Glutamatergic neuron (in vitro differentiated cells): Measurements from ENCODE around the gene CD34. TPM values are rescaled to one million over a fixed set of nuclear protein-coding genes. Genes with fewer than 3 reads are reported as not detected.

Experiments
- DNase-seq: peaks from one replicate; pipeline ENCODE4 v3.0.0; 2022
- H3K27ac Mint-ChIP-seq: one replicate; pipeline ENCODE4 v1.8.0; 2020; ENCODE audit warnings: mild to moderate bottlenecking, mixed read lengths, inconsistent platforms; ENCODE audit not compliant: unreplicated experiment
- H3K27me3 Mint-ChIP-seq: one replicate; pipeline ENCODE4 v1.8.0; 2020; ENCODE audit warnings: mild to moderate bottlenecking, moderate library complexity, mixed read lengths, inconsistent platforms; ENCODE audit not compliant: unreplicated experiment
- H3K36me3 Mint-ChIP-seq: one replicate; pipeline ENCODE4 v1.8.0; 2020; ENCODE audit warnings: mild to moderate bottlenecking, mixed read lengths, inconsistent platforms; ENCODE audit not compliant: unreplicated experiment
- H3K4me1 Mint-ChIP-seq: one replicate; pipeline ENCODE4 v1.8.0; 2020; ENCODE audit warnings: mild to moderate bottlenecking, low read depth, mixed read lengths, inconsistent platforms; ENCODE audit not compliant: unreplicated experiment
- H3K4me3 Mint-ChIP-seq: one replicate; pipeline ENCODE4 v1.8.0; 2020; ENCODE audit warnings: mild to moderate bottlenecking, mixed read lengths, inconsistent platforms; ENCODE audit not compliant: unreplicated experiment
- H3K9me3 Mint-ChIP-seq: one replicate; pipeline ENCODE4 v1.8.0; 2020; ENCODE audit warnings: mild to moderate bottlenecking, moderate library complexity, mixed read lengths, inconsistent platforms; ENCODE audit not compliant: unreplicated experiment
- CTCF ChIP-seq: fragments of 200-600 bp; sonication (generic); IDR thresholded peaks from one replicate; pipeline ENCODE4 v1.5.0; 2021; ENCODE audit not compliant: partially characterized antibody, unreplicated experiment
- total RNA-seq: library from RNA; stranded (reverse); fragmentation: NEBNext Ultra II Directional; extraction: Animal tissue kit (Norgen Biotek cat#: 25700); gene quantifications from one replicate; pipeline ENCODE4 v1.2.1, GENCODE V29; 2021; ENCODE audit not compliant: unreplicated experiment

The CD34 gene
- total RNA-seq, 1 donor from 2014 or later = 0.20 TPM

- Mint-ChIP-seq H3K9me3 (peaks cover 2% of the 10 kb centered on the region), H3K4me3 (no peak overlapping the region), H3K27me3 (peaks cover 6% of the 10 kb centered on the region), H3K27ac (no peak overlapping the region), H3K36me3 (no peaks in the 10 kb centered on the region), H3K4me1 (no peaks in the 10 kb centered on the region)
- TF ChIP-seq CTCF = no peak
- DNase-seq = no peak
These were observed 1.2 kb downstream of the CD34 start for GRCh38 chr1:207909687-207910086.

- H3K4me1 Mint-ChIP-seq = no peaks in the 10 kb centered on the region
These were observed 2.7 kb downstream of the CD34 start for GRCh38 chr1:207908107-207908734.

DNA sequence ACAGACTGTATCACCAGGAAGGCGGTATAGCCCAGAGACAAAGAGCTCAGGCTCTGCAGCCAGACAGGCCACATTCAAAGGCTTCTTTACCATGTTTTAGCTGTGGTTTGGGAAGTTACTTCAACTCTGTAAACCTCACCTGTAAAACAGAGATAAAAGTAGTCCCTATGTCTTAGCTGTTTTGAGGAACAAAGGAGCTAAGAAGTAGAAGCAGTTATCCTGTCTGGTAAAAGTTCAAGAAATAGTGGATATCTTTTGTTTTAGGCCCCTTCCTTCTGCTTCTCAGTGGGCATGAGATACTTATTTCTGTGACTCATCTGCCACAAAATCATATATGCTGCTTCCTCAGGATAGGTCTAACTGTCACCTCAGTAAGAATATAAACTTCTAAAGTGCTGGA lies 6.5 kb downstream of the CD34 start:
- no peak overlapping the region for H3K4me3 Mint-ChIP-seq
- TF ChIP-seq CTCF = no peak
- no peaks in the 10 kb centered on the region for H3K36me3 Mint-ChIP-seq
- H3K27me3 Mint-ChIP-seq = peaks cover 2% of the 10 kb centered on the region
- DNase-seq = no peak
- no peaks in the 10 kb centered on the region for H3K4me1 Mint-ChIP-seq
- H3K27ac Mint-ChIP-seq = no peak overlapping the region
- H3K9me3 Mint-ChIP-seq = peaks cover 2% of the 10 kb centered on the region

More at GRCh38 chr1:207908107-207908734, 2.7 kb downstream of the CD34 start:
- Mint-ChIP-seq H3K9me3 (peaks cover 2% of the 10 kb centered on the region), H3K27me3 (peaks cover 9% of the 10 kb centered on the region), H3K36me3 (no peaks in the 10 kb centered on the region), H3K27ac (no peak overlapping the region), H3K4me3 (no peak overlapping the region)
- DNase-seq = no peak
- no peak for TF ChIP-seq CTCF

GRCh38 chr1:207903767-207904166 lies 7.2 kb downstream of the CD34 start:
- Mint-ChIP-seq H3K27me3 (peaks cover 2% of the 10 kb centered on the region), H3K4me3 (no peak overlapping the region), H3K36me3 (no peaks in the 10 kb centered on the region), H3K27ac (no peak overlapping the region), H3K4me1 (no peaks in the 10 kb centered on the region), H3K9me3 (peaks cover 2% of the 10 kb centered on the region)
- no peak for DNase-seq
- TF ChIP-seq CTCF = no peak

- DNase-seq = no peak
- Mint-ChIP-seq H3K9me3 (peaks cover 2% of the 10 kb centered on the region), H3K4me1 (no peaks in the 10 kb centered on the region), H3K27ac (no peak overlapping the region), H3K36me3 (no peaks in the 10 kb centered on the region), H3K4me3 (no peak overlapping the region), H3K27me3 (peaks cover 2% of the 10 kb centered on the region)
- TF ChIP-seq CTCF = no peak
These were observed 7.9 kb downstream of the CD34 start for GRCh38 chr1:207903053-207903452.
